ENCODE measurements around the gene RP9.

DNA sequence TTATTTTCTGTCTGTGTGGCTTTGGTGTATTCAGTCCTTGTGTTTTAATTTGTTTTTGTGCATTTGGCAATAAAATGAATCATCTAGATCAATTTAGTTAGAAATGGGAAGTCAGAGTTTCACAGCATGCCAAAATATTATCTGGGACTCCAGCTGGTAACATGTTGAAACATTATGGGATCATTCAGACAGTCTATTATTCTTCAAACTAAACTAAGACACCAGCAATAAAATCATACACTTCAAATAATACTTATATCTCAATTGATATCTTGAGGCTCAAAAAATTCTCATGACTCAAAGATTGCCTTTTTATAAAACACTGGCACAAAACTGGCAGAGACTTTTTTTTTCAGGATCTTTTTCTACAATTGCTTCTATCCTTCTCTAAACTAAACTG is 5.8 kb upstream of the RP9 start:
- TF ChIP-seq ZNF512 (CRISPR knock-in tag; IDR thresholded peaks at IDR 0.05; ENCODE audit: borderline replicate concordance): no peak
- TF ChIP-seq CTCF (IDR thresholded peaks at IDR 0.05): no peak
- TF ChIP-seq, protein P1, sequence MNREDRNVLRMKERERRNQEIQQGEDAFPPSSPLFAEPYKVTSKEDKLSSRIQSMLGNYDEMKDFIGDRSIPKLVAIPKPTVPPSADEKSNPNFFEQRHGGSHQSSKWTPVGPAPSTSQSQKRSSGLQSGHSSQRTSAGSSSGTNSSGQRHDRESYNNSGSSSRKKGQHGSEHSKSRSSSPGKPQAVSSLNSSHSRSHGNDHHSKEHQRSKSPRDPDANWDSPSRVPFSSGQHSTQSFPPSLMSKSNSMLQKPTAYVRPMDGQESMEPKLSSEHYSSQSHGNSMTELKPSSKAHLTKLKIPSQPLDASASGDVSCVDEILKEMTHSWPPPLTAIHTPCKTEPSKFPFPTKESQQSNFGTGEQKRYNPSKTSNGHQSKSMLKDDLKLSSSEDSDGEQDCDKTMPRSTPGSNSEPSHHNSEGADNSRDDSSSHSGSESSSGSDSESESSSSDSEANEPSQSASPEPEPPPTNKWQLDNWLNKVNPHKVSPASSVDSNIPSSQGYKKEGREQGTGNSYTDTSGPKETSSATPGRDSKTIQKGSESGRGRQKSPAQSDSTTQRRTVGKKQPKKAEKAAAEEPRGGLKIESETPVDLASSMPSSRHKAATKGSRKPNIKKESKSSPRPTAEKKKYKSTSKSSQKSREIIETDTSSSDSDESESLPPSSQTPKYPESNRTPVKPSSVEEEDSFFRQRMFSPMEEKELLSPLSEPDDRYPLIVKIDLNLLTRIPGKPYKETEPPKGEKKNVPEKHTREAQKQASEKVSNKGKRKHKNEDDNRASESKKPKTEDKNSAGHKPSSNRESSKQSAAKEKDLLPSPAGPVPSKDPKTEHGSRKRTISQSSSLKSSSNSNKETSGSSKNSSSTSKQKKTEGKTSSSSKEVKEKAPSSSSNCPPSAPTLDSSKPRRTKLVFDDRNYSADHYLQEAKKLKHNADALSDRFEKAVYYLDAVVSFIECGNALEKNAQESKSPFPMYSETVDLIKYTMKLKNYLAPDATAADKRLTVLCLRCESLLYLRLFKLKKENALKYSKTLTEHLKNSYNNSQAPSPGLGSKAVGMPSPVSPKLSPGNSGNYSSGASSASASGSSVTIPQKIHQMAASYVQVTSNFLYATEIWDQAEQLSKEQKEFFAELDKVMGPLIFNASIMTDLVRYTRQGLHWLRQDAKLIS (CRISPR knock-in tag; IDR thresholded peaks at IDR 0.05; ENCODE audit: borderline replicate concordance): no peak
- TF ChIP-seq NR3C1 (CRISPR knock-in tag; conservative IDR thresholded peaks at IDR 0.05; ENCODE audit: low read depth): no peak
- TF ChIP-seq, protein P2, sequence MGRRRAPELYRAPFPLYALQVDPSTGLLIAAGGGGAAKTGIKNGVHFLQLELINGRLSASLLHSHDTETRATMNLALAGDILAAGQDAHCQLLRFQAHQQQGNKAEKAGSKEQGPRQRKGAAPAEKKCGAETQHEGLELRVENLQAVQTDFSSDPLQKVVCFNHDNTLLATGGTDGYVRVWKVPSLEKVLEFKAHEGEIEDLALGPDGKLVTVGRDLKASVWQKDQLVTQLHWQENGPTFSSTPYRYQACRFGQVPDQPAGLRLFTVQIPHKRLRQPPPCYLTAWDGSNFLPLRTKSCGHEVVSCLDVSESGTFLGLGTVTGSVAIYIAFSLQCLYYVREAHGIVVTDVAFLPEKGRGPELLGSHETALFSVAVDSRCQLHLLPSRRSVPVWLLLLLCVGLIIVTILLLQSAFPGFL (CRISPR knock-in tag; IDR thresholded peaks at IDR 0.05; ENCODE audit: borderline replicate concordance): no peak
- TF ChIP-seq GTF2I (CRISPR knock-in tag; conservative IDR thresholded peaks at IDR 0.05): no peak
- no peak for TF ChIP-seq SP1 (CRISPR knock-in tag; conservative IDR thresholded peaks at IDR 0.05)
- no peak for TF ChIP-seq FOXP4 (CRISPR knock-in tag; IDR thresholded peaks at IDR 0.05)
- no peak for TF ChIP-seq E2F4 (CRISPR knock-in tag; IDR thresholded peaks at IDR 0.05; ENCODE audit: borderline replicate concordance, low read depth)
